ENCODE results near the gene SPART. TPM values are rescaled to one million over a fixed set of nuclear protein-coding genes. Genes with fewer than 3 reads are reported as not detected.

The SPART gene
- total and polyA plus RNA-seq, 4 donors, result 28.0 to 84.7 (median 45.9) TPM

DNA sequence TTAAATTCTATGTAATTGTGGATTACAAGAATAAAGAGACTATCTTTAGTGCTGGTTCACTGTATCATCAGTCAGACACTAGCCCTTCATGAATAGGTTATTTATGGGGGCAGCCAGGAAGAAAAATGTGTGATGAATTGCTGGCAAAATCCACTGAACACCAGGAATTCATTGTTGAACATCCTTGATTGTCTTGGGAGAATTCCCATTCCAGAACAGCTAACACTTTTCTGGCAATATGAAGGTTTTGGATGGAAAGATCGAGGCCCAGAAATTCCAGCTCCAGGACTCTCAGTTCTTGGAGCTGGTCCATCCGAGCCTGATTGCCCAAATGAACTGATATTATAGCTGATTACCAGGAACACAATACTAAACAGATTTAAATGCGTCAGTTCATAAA is 11.5 kb upstream of the SPART start:
- Histone ChIP-seq H3K27me3 (ENCODE audit: control insufficient read depth in 3 of 3, insufficient read depth in 3 of 3, low read length in 2 of 3) (no peaks in the 10 kb centered on the region), H3K4me1 (ENCODE audit: control insufficient read depth in 5 of 5, insufficient read depth in 5 of 5, low read length in 5 of 5) (peaks cover 0 to 5% (median 0%) of the 10 kb centered on the region in 5 donors), H3K27ac (ENCODE audit: low read depth in 1 of 2, low read length in 1 of 2) (no peak overlapping the region), H3K36me3 (ENCODE audit: control insufficient read depth in 4 of 4, insufficient read depth in 4 of 4, low read length in 4 of 4) (no peaks in the 10 kb centered on the region), H3K4me3 (no peak overlapping the region), H3K9ac (ENCODE audit: insufficient read depth in 1 of 2, low read length in 2 of 2) (no peak overlapping the region), H3K9me3 (ENCODE audit: control insufficient read depth in 4 of 4, insufficient read depth in 3 of 4, low read length in 3 of 4) (no peaks in the 10 kb centered on the region)
- DNase-seq (no peak), ATAC-seq (ENCODE audit: insufficient read depth, low FRiP score) (no peak)
- no peak for TF ChIP-seq CTCF (IDR thresholded peaks at IDR 0.05; ENCODE audit: control extremely low read depth, extremely low read depth)
- 71 to 86% methylated on average over 3 of the region's 3 CpGs for WGBS, 2 donors

GRCh38 chr13:36357231-36357630 is 11.0 kb upstream of the SPART start:
- Histone ChIP-seq H3K4me1 (ENCODE audit: control insufficient read depth in 5 of 5, insufficient read depth in 5 of 5, low read length in 5 of 5) (peaks cover 0 to 5% (median 0%) of the 10 kb centered on the region in 5 donors), H3K27ac (ENCODE audit: low read depth in 1 of 2, low read length in 1 of 2) (no peak overlapping the region), H3K27me3 (ENCODE audit: control insufficient read depth in 3 of 3, insufficient read depth in 3 of 3, low read length in 2 of 3) (no peaks in the 10 kb centered on the region), H3K9ac (ENCODE audit: insufficient read depth in 1 of 2, low read length in 2 of 2) (no peak overlapping the region), H3K36me3 (ENCODE audit: control insufficient read depth in 4 of 4, insufficient read depth in 4 of 4, low read length in 4 of 4) (no peaks in the 10 kb centered on the region), H3K9me3 (ENCODE audit: control insufficient read depth in 4 of 4, insufficient read depth in 3 of 4, low read length in 3 of 4) (no peaks in the 10 kb centered on the region), H3K4me3 (no peak overlapping the region)
- DNase-seq (no peak), ATAC-seq (ENCODE audit: insufficient read depth, low FRiP score) (no peak)
- TF ChIP-seq CTCF (IDR thresholded peaks at IDR 0.05; ENCODE audit: control extremely low read depth, extremely low read depth), result no peak
- WGBS, 2 donors, result 77 to 88% methylated on average over 4 of the region's 4 CpGs

GRCh38 chr13:36356058-36356457 is 9.9 kb upstream of the SPART start:
- no peak for TF ChIP-seq CTCF (IDR thresholded peaks at IDR 0.05; ENCODE audit: control extremely low read depth, extremely low read depth)
- 78 to 90% methylated on average over 7 of the region's 7 CpGs for WGBS, 2 donors
- Histone ChIP-seq H3K36me3 (ENCODE audit: control insufficient read depth in 4 of 4, insufficient read depth in 4 of 4, low read length in 4 of 4) (no peaks in the 10 kb centered on the region), H3K9ac (ENCODE audit: insufficient read depth in 1 of 2, low read length in 2 of 2) (no peak overlapping the region), H3K27ac (ENCODE audit: low read depth in 1 of 2, low read length in 1 of 2) (no peak overlapping the region), H3K27me3 (ENCODE audit: control insufficient read depth in 3 of 3, insufficient read depth in 3 of 3, low read length in 2 of 3) (no peaks in the 10 kb centered on the region), H3K9me3 (ENCODE audit: control insufficient read depth in 4 of 4, insufficient read depth in 3 of 4, low read length in 3 of 4) (no peaks in the 10 kb centered on the region), H3K4me3 (no peak overlapping the region), H3K4me1 (ENCODE audit: control insufficient read depth in 5 of 5, insufficient read depth in 5 of 5, low read length in 5 of 5) (peaks cover 0 to 5% (median 0%) of the 10 kb centered on the region in 5 donors)
- no peak for DNase-seq
- ATAC-seq (ENCODE audit: insufficient read depth, low FRiP score), result no peak

DNA sequence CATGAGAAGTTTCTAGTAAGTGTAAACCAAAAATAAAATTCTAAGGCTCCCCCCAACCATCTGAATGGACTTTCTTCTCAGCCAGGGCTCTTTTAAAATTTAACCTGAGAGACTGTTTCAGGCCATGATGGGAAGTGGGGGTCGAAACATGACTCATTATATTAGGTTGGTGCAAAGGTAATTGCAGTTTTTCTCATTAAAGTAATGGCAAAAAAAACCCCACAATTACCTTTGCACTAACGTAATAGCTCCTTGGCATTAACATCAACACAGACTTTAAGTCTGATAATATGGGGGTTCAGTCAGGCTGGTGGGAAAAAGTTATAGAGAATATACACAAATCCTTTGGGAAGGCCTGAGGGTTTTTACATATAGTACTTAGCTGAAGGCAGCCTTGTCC is 9.4 kb upstream of the SPART start:
- H3K9me3 ChIP-seq (ENCODE audit: control insufficient read depth in 4 of 4, insufficient read depth in 3 of 4, low read length in 3 of 4), result no peaks in the 10 kb centered on the region
- peaks cover 0 to 5% (median 0%) of the 10 kb centered on the region in 5 donors for H3K4me1 ChIP-seq (ENCODE audit: control insufficient read depth in 5 of 5, insufficient read depth in 5 of 5, low read length in 5 of 5)
- H3K27ac ChIP-seq (ENCODE audit: low read depth in 1 of 2, low read length in 1 of 2), result no peak overlapping the region
- no peak for ATAC-seq (ENCODE audit: insufficient read depth, low FRiP score)
- H3K9ac ChIP-seq (ENCODE audit: insufficient read depth in 1 of 2, low read length in 2 of 2), result no peak overlapping the region
- no peaks in the 10 kb centered on the region for H3K27me3 ChIP-seq (ENCODE audit: control insufficient read depth in 3 of 3, insufficient read depth in 3 of 3, low read length in 2 of 3)
- TF ChIP-seq CTCF (IDR thresholded peaks at IDR 0.05; ENCODE audit: control extremely low read depth, extremely low read depth), result no peak
- 76 to 90% methylated on average over 2 of the region's 2 CpGs for WGBS, 2 donors
- no peaks in the 10 kb centered on the region for H3K36me3 ChIP-seq (ENCODE audit: control insufficient read depth in 4 of 4, insufficient read depth in 4 of 4, low read length in 4 of 4)
- no peak for DNase-seq
- H3K4me3 ChIP-seq, result no peak overlapping the region

Data from lung (tissue), 12 donors.